Measurements from ENCODE around the gene MED27. TPM values are rescaled to one million over a fixed set of nuclear protein-coding genes. Genes with fewer than 3 reads are reported as not detected.

Gene MED27
- total RNA-seq, 1 donor from 2014 or later, result 15.7 TPM

GRCh38 chr9:131997076-131997475 lies 82.6 kb downstream of the MED27 start:
- Histone ChIP-seq H3K27me3 (ENCODE audit: low read depth) (no peaks in the 10 kb centered on the region), H3K4me1 (peaks cover 3% of the 10 kb centered on the region), H3K4me3 (no peak overlapping the region), H3K27ac (no peak overlapping the region), H3K9me3 (no peaks in the 10 kb centered on the region), H3K36me3 (peaks cover 11% of the 10 kb centered on the region)
- no peak for TF ChIP-seq CTCF (IDR thresholded peaks at IDR 0.05)
- DNase-seq (no peak), ATAC-seq (no peak)
- intact Hi-C loops (cut with DNase I), result no loop called here

- H3K36me3 ChIP-seq, result peaks cover 11% of the 10 kb centered on the region
- intact Hi-C loops (cut with DNase I), result no loop called here
- H3K27me3 ChIP-seq (ENCODE audit: low read depth), result no peaks in the 10 kb centered on the region
- DNase-seq (no peak), ATAC-seq (no peak)
- no peak for TF ChIP-seq CTCF (IDR thresholded peaks at IDR 0.05)
- no peak overlapping the region for H3K4me3 ChIP-seq
- H3K9me3 ChIP-seq, result no peaks in the 10 kb centered on the region
- peaks cover 3% of the 10 kb centered on the region for H3K4me1 ChIP-seq
- H3K27ac ChIP-seq, result no peak overlapping the region
These were observed 84.3 kb downstream of the MED27 start for GRCh38 chr9:131995382-131995781.

- H3K27ac ChIP-seq, result no peak overlapping the region
- DNase-seq (no peak), ATAC-seq (no peak)
- H3K9me3 ChIP-seq, result no peaks in the 10 kb centered on the region
- no peaks in the 10 kb centered on the region for H3K27me3 ChIP-seq (ENCODE audit: low read depth)
- intact Hi-C loops (cut with DNase I), result no loop called here
- TF ChIP-seq CTCF (IDR thresholded peaks at IDR 0.05), result no peak
- no peak overlapping the region for H3K4me3 ChIP-seq
- peaks cover 11% of the 10 kb centered on the region for H3K36me3 ChIP-seq
- peaks cover 3% of the 10 kb centered on the region for H3K4me1 ChIP-seq
These were observed 85.1 kb downstream of the MED27 start for GRCh38 chr9:131994364-131995125.

- H3K27me3 ChIP-seq (ENCODE audit: low read depth), result no peaks in the 10 kb centered on the region
- H3K4me1 ChIP-seq, result peaks cover 3% of the 10 kb centered on the region
- DNase-seq, result no peak
- peaks cover 11% of the 10 kb centered on the region for H3K36me3 ChIP-seq
- no peak for ATAC-seq
- H3K9me3 ChIP-seq, result no peaks in the 10 kb centered on the region
- no peak for TF ChIP-seq CTCF (IDR thresholded peaks at IDR 0.05)
- H3K4me3 ChIP-seq, result no peak overlapping the region
- intact Hi-C loops (cut with DNase I), result no loop called here
- H3K27ac ChIP-seq, result no peak overlapping the region
These were observed 86.6 kb downstream of the MED27 start for GRCh38 chr9:131992906-131993657.

GRCh38 chr9:131987232-131987631 lies 92.4 kb downstream of the MED27 start:
- Histone ChIP-seq H3K9me3 (no peaks in the 10 kb centered on the region), H3K27me3 (ENCODE audit: low read depth) (no peaks in the 10 kb centered on the region), H3K4me3 (no peak overlapping the region), H3K36me3 (no peaks in the 10 kb centered on the region), H3K4me1 (no peaks in the 10 kb centered on the region), H3K27ac (no peak overlapping the region)
- intact Hi-C loops (cut with DNase I), result no loop called here
- DNase-seq (no peak), ATAC-seq (no peak)
- no peak for TF ChIP-seq CTCF (IDR thresholded peaks at IDR 0.05)
